Esophagus muscularis mucosa (tissue), 4 donors: ENCODE results near the gene BPIFB4. TPM values are rescaled to one million over a fixed set of nuclear protein-coding genes. Genes with fewer than 3 reads are reported as not detected.
"Not testable (repeated sequence)": the region's sequence is repeated elsewhere in the genome, so short reads cannot be mapped to it uniquely, and the experiment has no call there.

Experiments
- DNase-seq: peaks from one replicate; pipeline ENCODE4 v3.0.0-alpha.2; 2017; ENCODE audit errors: extremely low spot score
- H3K27ac ChIP-seq, 4 donors: fragments of 200-600 bp; sonication (generic); replicated peaks in 1 of 4; 1 replicate in 3 of 4; 2 replicates in 1 of 4; pipeline ENCODE4 v1.5.1; 2016 to 2019; ENCODE audit warnings: mild to moderate bottlenecking in 1 of 4
- H3K27me3 ChIP-seq, 4 donors: fragments of 200-600 bp; sonication (generic); one replicate each; pipeline versions ENCODE4 v1.5.1 to v1.6.0; 2016 to 2019
- H3K36me3 ChIP-seq, 4 donors: fragments of 200-600 bp; sonication (generic); one replicate each; pipeline ENCODE4 v1.5.1; 2016 to 2019
- H3K4me1 ChIP-seq, 4 donors: fragments of 200-600 bp; sonication (generic); one replicate each; pipeline ENCODE4 v1.5.1; 2016 to 2019
- H3K4me3 ChIP-seq, 4 donors: fragments of 200-600 bp; sonication (generic); 1 replicate in 2 of 4; 2 replicates in 2 of 4; pipeline ENCODE4 v1.5.1; 2016 to 2019; ENCODE audit warnings: mild to moderate bottlenecking in 4 of 4, moderate library complexity in 1 of 4
- H3K9me3 ChIP-seq, 4 donors: fragments of 200-600 bp; sonication (generic); 1 replicate in 3 of 4; 2 replicates in 1 of 4; pipeline ENCODE4 v1.5.1; 2016 to 2019
- EP300 ChIP-seq: sonication (generic); formaldehyde crosslinking; IDR thresholded peaks from one replicate; pipeline ENCODE4 v1.6.1; 2017; ENCODE audit warnings: antibody characterized with exemption
- POLR2A ChIP-seq: fragments of 450-650 bp; IDR thresholded peaks from one replicate; pipeline ENCODE4 v1.6.1; 2017; ENCODE audit warnings: antibody characterized with exemption, moderate library complexity, mild to moderate bottlenecking, low read depth
- POLR2AphosphoS5 ChIP-seq, 2 donors: sonication (generic); formaldehyde crosslinking; IDR thresholded peaks; one replicate each; pipeline ENCODE4 v1.6.1; 2017; ENCODE audit warnings: antibody characterized with exemption in 2 of 2
- WGBS: methylation state at CpG from one replicate; pipeline ENCODE4 v1.1.5; 2018; 5-methylcytosine and 5-hydroxymethylcytosine counted together
- intact Hi-C: fragments of 100-400 bp; cut with DNase I; formaldehyde crosslinking; loops from one replicate; pipeline ENCODE4 v1.15.1; 2023
- total RNA-seq, 4 donors: library from RNA; depleted of rRNA; stranded (reverse); fragments of >200 nt; gene quantifications; one replicate each; pipeline versions ENCODE4 v1.1.0 to v1.2.1, GENCODE V29; 2016
- TF ChIP-seq, protein P1 (sequence below), 3 experiments: fragments of 200-600 bp in 2 of 3; fragments of 450-650 bp in 1 of 3; sonication (generic) in 2 of 3; IDR thresholded peaks; one replicate each; pipeline ENCODE4 v1.5.1; 2017 to 2019; ENCODE audit warnings: antibody characterized with exemption in 3 of 3, mild to moderate bottlenecking in 2 of 3, moderate library complexity in 1 of 3

Gene BPIFB4
- total RNA-seq, 4 donors from 2014 or later = not detected

DNA sequence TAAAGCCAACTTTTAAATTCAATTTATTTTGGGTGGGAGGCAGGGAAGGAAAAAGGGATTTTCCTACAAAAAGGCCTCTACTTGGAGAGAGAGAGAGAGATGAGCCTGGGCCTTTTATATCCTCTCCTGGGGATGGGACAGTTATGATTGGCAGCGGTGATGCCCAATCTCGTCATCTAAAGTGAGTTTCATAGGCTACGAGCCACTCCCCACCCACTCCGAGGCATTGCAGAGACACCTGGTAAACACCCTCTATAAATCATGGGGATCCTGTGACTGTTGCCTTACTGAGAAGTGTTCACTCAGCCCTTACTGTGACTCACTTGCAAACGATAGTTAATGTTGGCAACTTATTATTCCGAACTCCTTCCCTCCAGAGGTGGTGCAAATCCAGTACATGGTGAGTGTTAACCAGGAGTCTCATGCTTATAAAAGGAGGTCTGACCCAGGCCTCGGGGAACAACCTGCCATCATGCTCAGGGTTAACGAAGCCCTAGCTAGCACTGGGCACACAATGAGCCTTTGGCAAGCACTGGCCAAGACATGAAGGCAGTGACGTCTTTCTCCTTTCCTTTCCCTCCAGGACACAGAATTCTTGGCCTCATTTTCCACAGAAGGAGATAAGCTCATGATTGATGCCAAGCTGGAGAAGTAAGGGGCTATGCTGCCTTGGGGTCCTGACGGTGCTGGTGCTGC, 20.5 kb downstream of the BPIFB4 start:
- intact Hi-C loops = no loop called here

GRCh38 chr20:33103556-33103955, 24.1 kb downstream of the BPIFB4 start:
- no peaks in the 10 kb centered on the region for H3K4me1 ChIP-seq
- TF ChIP-seq POLR2A (no peak), POLR2AphosphoS5 (IDR thresholded peaks at IDR 0.05) (no peak), EP300 (no peak)
- TF ChIP-seq, protein P1, sequence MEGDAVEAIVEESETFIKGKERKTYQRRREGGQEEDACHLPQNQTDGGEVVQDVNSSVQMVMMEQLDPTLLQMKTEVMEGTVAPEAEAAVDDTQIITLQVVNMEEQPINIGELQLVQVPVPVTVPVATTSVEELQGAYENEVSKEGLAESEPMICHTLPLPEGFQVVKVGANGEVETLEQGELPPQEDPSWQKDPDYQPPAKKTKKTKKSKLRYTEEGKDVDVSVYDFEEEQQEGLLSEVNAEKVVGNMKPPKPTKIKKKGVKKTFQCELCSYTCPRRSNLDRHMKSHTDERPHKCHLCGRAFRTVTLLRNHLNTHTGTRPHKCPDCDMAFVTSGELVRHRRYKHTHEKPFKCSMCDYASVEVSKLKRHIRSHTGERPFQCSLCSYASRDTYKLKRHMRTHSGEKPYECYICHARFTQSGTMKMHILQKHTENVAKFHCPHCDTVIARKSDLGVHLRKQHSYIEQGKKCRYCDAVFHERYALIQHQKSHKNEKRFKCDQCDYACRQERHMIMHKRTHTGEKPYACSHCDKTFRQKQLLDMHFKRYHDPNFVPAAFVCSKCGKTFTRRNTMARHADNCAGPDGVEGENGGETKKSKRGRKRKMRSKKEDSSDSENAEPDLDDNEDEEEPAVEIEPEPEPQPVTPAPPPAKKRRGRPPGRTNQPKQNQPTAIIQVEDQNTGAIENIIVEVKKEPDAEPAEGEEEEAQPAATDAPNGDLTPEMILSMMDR (IDR thresholded peaks at IDR 0.05) = no peak
- intact Hi-C loops = no loop called here
- no peaks in the 10 kb centered on the region for H3K9me3 ChIP-seq
- DNase-seq = no peak
- H3K27me3 ChIP-seq = peaks cover 0 to 28% (median 0%) of the 10 kb centered on the region in 4 donors
- no peak overlapping the region for H3K27ac ChIP-seq
- no peak overlapping the region for H3K4me3 ChIP-seq
- WGBS = 68% methylated on average over 3 of the region's 3 CpGs
- no peaks in the 10 kb centered on the region for H3K36me3 ChIP-seq

More for the DNA sequence above, 20.5 kb downstream of the BPIFB4 start:
- 61% methylated on average over 10 of the region's 10 CpGs for WGBS
- no peaks in the 10 kb centered on the region for H3K36me3 ChIP-seq
- no peaks in the 10 kb centered on the region for H3K9me3 ChIP-seq
- no peak overlapping the region for H3K27ac ChIP-seq
- no peak for DNase-seq
- no peak for TF ChIP-seq EP300
- TF ChIP-seq, protein P1 (IDR thresholded peaks at IDR 0.05) = no peak
- TF ChIP-seq POLR2AphosphoS5 (IDR thresholded peaks at IDR 0.05) = no peak
- no peak for TF ChIP-seq POLR2A
- H3K4me3 ChIP-seq = no peak overlapping the region
- peaks cover 0 to 28% (median 0%) of the 10 kb centered on the region in 4 donors for H3K27me3 ChIP-seq
- peaks cover 0 to 8% (median 0%) of the 10 kb centered on the region in 4 donors for H3K4me1 ChIP-seq

DNA sequence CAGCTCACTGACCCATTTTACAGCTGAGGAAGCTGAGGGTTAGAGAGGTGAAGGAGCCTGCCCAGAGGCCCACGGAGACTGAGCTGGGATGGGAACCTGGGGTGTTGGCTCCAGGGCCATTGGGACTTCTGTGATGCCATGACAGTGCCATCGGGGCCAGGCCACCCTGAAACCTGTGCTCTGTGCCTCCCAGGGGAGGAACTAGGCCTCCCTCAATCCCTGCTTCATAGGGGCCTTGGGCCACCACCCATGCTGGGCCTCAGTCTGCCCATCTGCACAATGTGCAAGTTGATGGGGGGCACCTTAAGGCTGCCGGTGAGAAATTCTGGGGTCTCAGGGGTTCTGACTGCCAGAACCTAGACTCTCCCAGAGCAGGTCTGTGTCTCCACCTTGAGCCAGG, 24.9 kb downstream of the BPIFB4 start:
- H3K27me3 ChIP-seq = peaks cover 0 to 28% (median 0%) of the 10 kb centered on the region in 4 donors
- TF ChIP-seq EP300 (no peak), POLR2A (no peak), POLR2AphosphoS5 (IDR thresholded peaks at IDR 0.05) (no peak)
- TF ChIP-seq, protein P1 (IDR thresholded peaks at IDR 0.05) = no peak
- WGBS = 72% methylated on average over 3 of the region's 3 CpGs
- H3K4me3 ChIP-seq = no peak overlapping the region
- no peaks in the 10 kb centered on the region for H3K36me3 ChIP-seq
- intact Hi-C loops = no loop called here
- no peaks in the 10 kb centered on the region for H3K4me1 ChIP-seq
- no peaks in the 10 kb centered on the region for H3K9me3 ChIP-seq
- H3K27ac ChIP-seq = no peak overlapping the region
- no peak for DNase-seq

- DNase-seq = no peak
- Histone ChIP-seq H3K4me3 (no peak overlapping the region), H3K36me3 (no peaks in the 10 kb centered on the region), H3K27ac (no peak overlapping the region), H3K9me3 (no peaks in the 10 kb centered on the region), H3K4me1 (no peaks in the 10 kb centered on the region), H3K27me3 (peaks cover 0 to 28% (median 0%) of the 10 kb centered on the region in 4 donors)
- intact Hi-C loops = no loop called here
- 72% methylated on average over 8 of the region's 8 CpGs for WGBS
- no peak for TF ChIP-seq POLR2AphosphoS5 (IDR thresholded peaks at IDR 0.05)
- no peak for TF ChIP-seq POLR2A
- TF ChIP-seq, protein P1 (IDR thresholded peaks at IDR 0.05) = no peak
- TF ChIP-seq EP300 = no peak
Observed at GRCh38 chr20:33105316-33105924, 26.0 kb downstream of the BPIFB4 start.

DNA sequence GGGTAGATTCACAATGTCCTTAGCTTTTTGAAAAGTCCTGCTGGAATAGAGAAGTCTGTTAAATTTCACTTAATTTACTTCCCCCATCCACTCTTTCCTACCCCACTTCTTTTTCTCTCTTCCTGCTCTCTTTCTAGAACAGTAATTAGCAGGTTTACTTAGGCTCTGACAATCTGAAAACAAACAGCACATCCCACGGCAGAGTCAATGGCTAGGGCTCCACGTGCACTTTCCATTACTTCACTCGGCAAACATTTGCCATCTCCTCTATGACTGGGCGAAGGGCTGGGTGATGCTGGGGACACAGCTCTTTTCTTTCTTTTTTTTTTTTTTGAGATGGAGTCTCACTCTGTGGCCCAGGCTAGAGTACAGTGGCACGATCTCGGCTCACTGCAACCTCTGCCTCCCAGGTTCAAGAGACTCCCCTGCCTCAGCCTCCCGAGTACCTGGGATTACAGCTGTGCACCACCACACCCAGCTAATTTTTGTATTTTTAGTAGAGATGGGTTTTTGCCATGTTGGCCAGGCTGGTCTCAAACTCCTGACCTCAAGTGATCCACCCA, 26.7 kb downstream of the BPIFB4 start:
- intact Hi-C loops, DNase-seq, H3K4me1 ChIP-seq, H3K36me3 ChIP-seq, H3K27ac ChIP-seq, H3K9me3 ChIP-seq, H3K4me3 ChIP-seq: not testable (repeated sequence)
- H3K27me3 ChIP-seq = peaks cover 0 to 29% (median 0%) of the 10 kb centered on the region in 4 donors
- WGBS = 62% methylated on average over 7 of the region's 7 CpGs
